ENCODE results near the gene UGT2B7.
A peak's percentile ranks its signal among the peaks of the same experiment; 100 is the strongest.
"Not testable (repeated sequence)": the region's sequence is repeated elsewhere in the genome, so short reads cannot be mapped to it uniquely, and the experiment has no call there.

The UGT2B7 gene

DNA sequence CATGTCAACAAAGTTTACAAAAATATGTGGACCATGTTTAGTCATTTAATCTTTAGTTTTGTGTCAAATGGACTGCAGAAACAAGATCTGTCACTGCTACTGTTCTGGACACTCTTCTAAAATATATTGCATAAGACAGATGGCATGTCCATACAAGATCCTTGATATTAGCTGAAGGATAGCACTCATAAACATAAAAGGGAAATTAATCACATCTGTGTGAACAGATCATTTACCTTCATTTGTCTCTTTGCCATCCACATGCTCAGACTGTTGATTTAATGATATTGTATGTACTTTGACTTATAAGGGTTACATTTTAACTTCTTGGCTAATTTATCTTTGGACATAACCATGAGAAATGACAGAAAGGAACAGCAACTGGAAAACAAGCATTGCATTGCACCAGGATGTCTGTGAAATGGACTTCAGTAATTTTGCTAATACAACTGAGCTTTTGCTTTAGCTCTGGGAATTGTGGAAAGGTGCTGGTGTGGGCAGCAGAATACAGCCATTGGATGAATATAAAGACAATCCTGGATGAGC is at the start of gene UGT2B7:
Gene UGT2B7 (plus strand): TSS at position 364 of the 546 bp plus-strand sequence. CDS start 47 bp downstream, at position 411.
- peak; percentile 53 for FAIRE-seq

DNA sequence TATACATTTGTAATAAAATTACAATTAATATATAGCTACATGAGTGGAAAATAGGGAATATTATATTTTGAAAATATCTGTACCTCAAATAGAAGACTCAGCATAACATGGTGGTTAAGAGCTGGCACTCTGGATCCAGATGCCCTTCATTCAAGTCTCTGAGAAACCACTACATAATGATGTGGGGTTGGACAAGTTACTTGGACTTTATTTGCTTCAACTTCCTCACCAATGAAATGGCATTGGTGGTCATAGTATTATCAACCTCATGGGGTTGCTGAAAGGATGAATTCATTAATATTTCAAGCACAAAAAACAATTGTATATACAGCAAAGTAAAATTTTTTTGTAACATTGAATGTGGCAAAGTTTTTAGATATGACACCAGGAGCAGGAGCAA is 46.4 kb upstream of the UGT2B7 start:
- FAIRE-seq: no peak

GRCh38 chr4:69050853-69051575 is 45.3 kb upstream of the UGT2B7 start:
- FAIRE-seq: not testable (repeated sequence)

GRCh38 chr4:69051576-69051943 is 44.7 kb upstream of the UGT2B7 start:
- FAIRE-seq: no peak

DNA sequence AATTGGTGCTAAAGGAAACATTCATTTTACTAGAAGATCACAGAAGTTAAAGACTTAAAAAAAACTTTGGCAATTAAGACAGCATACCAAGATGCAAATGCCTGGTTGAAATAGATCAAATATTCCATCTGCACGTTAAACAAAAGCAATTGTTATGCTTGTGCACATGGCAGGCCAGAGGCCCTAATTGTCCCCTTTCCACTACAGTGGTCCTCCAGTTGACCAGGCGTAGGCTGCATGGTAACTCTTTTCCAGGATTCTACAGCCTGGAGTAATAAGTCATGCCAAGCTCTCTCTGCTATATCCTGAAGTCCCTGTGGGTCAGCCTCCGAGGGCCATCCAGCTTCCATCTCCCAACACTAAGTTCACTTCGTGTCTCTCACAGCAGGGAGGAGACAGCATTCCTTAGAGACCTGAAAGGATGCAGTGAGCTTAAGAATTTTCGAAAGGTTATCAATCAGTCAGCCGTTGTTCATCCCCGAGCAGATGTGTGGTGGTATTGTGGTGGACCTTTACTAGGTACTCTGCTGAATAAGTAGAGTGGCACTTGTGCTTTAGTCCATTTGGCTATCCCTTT is 42.9 kb upstream of the UGT2B7 start:
- FAIRE-seq: not testable (repeated sequence)

DNA sequence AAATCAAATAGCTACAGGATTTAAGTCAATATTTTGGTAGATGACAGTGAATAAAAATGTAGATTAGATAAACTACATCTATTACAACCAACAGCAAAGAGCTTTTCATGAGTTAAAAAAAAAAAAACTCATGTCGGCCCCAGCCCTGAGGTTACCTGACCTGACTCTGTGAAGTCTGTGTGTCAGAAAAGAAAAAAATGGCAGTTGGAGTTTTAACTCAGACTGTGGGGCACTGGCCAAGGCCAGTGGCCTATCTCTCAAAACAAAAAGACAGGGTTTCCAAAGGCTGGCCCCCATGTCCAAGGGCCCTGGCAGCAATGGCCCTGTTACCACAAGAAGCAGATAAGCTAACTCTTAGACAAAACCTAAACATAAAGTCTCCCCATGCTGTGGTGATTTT is 42.2 kb upstream of the UGT2B7 start:
- FAIRE-seq: not testable (repeated sequence)

DNA sequence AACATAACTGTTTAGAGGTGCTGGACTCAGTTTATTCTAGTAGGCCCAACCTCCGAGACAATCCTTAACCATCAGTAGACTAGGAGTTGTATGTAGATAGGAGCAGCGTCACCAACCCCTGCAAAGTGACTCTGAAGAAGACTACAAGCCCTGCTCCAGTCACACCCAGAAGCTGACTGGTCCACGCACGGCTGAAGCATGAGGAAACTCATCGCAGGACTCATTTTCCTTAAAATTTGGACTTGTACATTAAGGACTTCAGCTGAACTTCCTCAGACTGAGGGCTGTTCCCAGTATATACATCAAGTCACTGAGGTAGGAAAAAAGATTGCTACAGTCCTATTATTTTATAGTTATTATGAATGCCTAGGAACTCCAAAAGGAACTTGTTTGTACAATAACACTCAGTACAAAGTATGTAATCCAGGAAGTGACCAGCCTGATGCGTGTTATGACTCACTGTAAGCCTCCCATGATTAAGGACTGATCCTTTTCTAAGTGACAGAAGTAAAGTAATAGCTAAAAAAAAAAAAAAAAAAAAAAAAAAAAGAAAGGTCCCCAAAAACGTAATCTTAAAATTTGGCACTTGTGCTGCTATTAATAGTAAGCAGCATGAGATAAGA is 41.6 kb upstream of the UGT2B7 start:
- FAIRE-seq: no peak

DNA sequence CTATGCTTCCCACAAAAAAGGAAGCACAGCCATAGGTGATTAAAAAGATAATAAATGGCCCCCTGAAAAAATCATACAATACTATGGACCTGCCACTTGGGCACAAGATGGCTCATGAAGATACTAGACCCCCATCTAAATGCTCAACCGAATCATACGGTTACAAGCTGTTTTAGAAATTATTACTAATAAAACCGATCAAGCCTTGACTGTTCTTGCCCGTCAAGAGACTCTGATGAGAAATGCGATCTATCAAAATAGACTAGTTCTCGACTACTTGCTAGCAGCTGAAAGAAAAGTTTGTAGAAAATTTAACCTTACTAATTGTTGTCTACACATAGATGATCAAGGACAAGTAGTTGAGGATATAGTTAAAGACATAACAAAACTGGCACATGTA is 40.1 kb upstream of the UGT2B7 start:
- no peak for FAIRE-seq

DNA sequence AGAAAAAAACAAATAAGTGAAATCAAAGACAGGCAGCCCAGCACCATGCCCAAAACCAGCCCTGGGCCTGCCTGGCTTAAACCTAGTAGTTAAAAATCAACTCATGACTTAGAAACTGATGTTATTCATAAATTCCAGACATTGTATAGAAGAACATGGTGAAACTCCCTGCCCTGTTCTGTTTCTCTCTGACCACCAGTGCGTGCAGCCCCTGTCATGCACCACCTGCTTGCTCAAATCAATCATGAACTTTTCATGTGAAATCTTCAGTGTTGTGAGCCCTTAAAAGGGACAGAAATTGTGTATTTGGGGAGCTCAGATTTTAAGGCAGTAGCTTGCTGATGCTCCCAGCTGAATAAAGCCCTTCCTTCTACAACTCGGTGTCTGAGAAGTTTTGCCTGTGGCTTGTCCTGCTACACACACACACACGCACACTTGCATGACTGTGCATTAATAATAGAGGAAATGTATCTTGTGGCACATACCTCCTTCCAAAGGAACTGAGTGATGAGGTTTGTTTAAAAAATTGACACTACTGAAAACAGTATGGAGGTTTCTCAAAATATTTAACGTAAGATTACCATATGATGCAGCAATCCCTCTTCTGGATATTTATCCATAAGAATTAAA is 39.2 kb upstream of the UGT2B7 start:
- FAIRE-seq: no peak

GRCh38 chr4:69057620-69058409 is 38.5 kb upstream of the UGT2B7 start:
- FAIRE-seq: no peak

DNA sequence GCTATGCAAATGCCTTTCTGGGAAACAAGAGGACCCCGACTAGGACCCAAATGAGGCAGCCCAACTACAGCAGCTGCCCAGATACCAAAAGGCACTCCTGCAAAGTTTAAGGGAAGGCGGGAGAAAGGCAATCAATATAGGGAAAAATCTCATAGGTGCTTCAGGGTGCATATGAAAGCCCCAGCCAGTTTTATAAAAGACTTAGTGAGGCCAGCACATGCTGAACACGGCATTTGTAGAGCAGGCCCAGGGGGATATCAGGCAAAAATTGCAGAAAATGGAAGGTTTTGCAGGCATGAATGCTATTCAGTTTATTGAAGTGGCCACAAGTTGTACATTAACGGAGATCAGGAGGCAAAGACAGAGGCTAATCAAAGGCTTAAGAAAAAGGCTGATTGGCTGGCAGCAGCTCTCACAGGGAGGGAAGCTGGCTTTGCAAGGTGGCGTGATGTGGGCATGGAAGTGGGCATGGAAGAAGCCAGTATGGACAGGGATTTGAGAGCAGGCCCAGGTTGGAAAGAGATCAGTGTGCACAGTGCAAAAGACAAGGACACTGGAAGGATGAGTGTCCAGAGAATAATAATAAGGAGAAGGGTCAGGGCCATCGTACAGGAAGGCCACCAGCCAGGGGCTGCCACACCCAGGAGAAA is 37.7 kb upstream of the UGT2B7 start:
- no peak for FAIRE-seq

DNA sequence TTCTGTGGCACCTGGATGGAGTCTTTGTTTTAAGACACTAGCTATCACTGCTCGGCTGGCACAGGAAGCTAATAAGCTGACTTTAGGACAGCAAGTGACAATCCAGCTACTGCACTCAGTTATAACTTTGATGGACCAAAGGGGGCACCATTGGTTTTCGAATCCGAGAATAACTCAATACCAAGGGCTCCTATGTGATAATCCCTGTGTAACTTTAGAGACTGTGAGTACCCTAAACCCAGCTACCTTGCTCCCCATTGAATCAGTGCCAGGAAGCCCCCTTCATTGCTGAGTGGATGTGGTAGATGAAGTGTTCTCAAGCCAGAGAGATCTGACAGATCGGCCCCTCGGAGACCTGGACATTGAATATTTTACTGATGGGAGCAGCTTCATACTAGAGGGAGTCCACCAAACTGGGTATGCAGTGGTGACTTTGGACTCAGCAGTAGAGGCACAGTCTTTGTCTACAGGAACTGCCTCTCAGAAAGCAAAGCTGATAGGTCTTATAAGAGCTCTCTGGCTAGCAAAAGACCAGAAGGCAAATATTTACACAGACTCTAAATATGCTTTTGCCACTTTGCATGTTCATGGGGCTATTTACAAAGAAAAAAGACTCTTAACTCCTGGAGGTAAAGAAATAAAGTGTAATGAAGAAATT is 35.5 kb upstream of the UGT2B7 start:
- FAIRE-seq: no peak

GRCh38 chr4:69064391-69064790 is 31.9 kb upstream of the UGT2B7 start:
- no peak for FAIRE-seq

DNA sequence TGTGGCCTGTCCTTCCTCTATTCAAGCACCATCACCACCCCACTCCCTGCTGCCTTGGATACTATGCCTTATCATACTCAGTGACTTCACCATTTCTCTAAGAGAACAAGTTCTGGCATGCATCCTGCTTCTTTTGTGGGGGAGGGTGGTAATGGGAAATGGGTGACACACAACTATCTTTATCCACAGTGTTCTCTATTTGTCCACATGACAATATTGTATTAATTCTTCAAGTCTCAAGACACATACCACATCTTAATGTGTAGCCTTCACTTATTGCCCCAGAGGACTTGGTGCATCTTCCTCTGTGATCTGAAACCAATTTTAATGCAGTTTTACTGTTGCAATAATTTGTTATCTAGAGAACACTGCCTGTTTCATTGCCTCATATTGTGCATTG is 29.3 kb upstream of the UGT2B7 start:
- FAIRE-seq: no peak

DNA sequence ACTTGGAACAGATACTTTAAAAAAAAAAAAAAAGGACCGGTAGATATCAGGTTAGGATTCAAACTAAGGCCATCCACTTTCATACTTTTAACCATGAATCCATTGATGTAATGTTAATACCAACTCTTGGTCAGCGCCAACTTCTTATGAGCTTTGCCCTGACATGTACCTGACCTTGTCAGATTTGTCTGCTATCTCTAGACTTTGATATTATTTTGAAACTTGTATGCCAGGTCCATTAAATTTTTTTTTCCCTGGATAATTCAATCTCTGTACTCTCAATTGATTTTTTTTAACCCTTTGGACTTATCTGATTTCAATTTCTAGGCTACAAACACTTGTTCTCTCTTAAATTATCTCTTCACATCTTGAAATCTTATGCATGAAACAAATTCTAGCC is 27.2 kb upstream of the UGT2B7 start:
- FAIRE-seq: peak; percentile 92

GRCh38 chr4:69070590-69070989 is 25.7 kb upstream of the UGT2B7 start:
- no peak for FAIRE-seq

- no peak for FAIRE-seq
Measured at GRCh38 chr4:69071286-69071685, 25.0 kb upstream of the UGT2B7 start.

DNA sequence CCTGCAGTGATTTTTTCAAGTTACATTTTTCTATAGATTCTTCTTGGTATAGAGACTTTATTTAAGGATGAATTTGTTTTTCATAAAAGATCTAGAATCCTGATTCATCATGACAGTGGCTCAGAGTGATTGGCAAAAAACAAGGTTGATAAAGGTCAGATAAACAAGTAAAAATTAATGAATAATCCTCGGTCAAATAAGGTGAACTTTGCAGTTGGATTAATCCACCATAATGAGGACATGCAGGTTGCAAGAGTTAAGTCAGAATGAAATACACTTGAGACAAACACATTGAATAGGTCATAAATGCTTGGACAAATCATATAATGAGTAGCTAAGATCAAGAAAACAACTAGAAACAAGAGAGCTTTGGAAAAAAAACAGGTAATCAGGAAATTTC is 22.9 kb upstream of the UGT2B7 start:
- FAIRE-seq: no peak

DNA sequence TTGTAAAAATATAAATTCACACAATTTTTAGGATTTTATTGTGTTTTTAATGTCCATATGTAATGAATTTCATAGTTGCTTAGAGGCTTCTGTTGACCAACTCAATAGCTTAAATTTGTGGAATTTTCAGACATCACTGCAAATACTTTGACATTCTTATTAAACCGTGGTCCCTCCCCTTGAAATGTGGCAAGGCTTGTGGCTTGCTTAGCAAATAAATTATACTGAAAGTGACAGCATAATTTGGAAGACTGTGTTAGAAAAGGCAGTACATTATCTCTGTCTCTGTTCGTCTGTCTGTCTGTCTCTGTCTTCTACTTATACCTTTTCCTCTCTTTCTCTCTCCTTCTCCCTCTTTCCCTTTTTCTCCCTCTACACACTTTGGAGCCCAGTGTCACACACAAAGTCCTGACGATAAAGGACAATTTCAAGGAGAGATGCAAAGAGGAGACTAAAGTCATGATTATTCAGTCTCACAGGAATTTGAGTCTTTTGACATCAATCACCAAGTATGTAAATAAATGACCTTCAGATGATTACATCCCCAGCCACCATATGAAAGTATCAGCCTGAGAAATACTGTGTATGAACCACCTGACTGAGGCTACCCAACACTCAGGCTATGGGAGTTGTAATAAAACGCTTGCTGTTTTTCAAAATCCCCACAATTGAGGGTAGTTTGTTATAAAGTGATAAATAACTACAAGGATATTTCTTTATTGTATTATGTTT is 21.0 kb upstream of the UGT2B7 start:
- no peak for FAIRE-seq

DNA sequence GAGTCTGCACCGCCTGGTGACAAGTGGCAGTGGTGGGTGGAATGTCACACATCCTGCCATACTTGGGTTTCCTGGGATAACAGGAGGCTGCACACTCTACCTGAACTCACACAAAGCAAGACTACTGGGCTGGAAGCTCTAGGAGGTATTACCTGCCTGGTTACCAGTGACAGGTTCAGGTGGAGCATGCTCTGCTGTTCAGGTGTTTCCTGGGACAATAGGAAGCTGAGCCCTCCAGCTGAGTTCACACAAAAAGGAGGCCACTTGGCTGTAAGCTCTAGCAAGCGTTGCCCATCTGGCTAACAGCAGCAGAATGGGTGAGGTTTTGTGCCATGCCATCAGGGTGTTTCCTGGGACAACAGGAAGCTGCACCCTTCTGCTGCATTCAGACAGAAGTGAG is 17.4 kb upstream of the UGT2B7 start:
- FAIRE-seq: no peak

- FAIRE-seq: no peak
Measured at GRCh38 chr4:69088473-69088872, 7.8 kb upstream of the UGT2B7 start.

All from islet of Langerhans (tissue), 1 donor.